PC-9 (cell line): ENCODE data around the gene MCM3. TPM values are rescaled to one million over a fixed set of nuclear protein-coding genes. Genes with fewer than 3 reads are reported as not detected.

Experiments
- BruUV-seq: library from RNA; stranded (reverse); fragments of 400-500 nt; replicated peaks from 2 replicates; lab custom pipeline; 2021; lab: Mats Ljungman, UMichigan
- CTCF ChIA-PET: fragments of 300-600 bp; sonication (Branson Sonifier 250); formaldehyde crosslinking; loops from one replicate; lab custom pipeline; 2022; ENCODE audit warnings: antibody characterized with exemption; lab: Charles Lee
- POLR2A ChIA-PET: fragments of 300-600 bp; sonication (Branson Sonifier 250); formaldehyde crosslinking; loops from one replicate; lab custom pipeline; 2022; ENCODE audit warnings: antibody characterized with exemption; ENCODE audit not compliant: unreplicated experiment; lab: Charles Lee
- DNase-seq, 2 experiments: peaks; one replicate each; pipeline versions ENCODE4 v3.0.0 to v3.0.0-alpha.2; 2015 to 2022; ENCODE audit warnings: mixed read lengths in 1 of 2
- H2AFZ ChIP-seq: fragments of 200-600 bp; sonication (generic); 2 replicates; pipeline ENCODE4 v1.8.1; 2017; ENCODE audit warnings: antibody characterized with exemption
- H3F3A ChIP-seq: fragments of 200-600 bp; sonication (generic); 2 replicates; pipeline ENCODE4 v1.8.1; 2017; ENCODE audit warnings: antibody characterized with exemption, mild to moderate bottlenecking, low read depth; ENCODE audit not compliant: insufficient read depth
- H3K27ac ChIP-seq: fragments of 200-600 bp; sonication (generic); 2 replicates; pipeline ENCODE4 v1.6.1; 2016; ENCODE audit warnings: mixed run types
- H3K27me3 ChIP-seq: fragments of 200-600 bp; sonication (generic); 2 replicates; pipeline ENCODE4 v1.6.1; 2016; ENCODE audit warnings: low read depth, mixed run types; ENCODE audit not compliant: insufficient read depth
- H3K36me3 ChIP-seq: fragments of 200-600 bp; sonication (generic); 2 replicates; pipeline ENCODE4 v1.6.1; 2016; ENCODE audit warnings: low read depth, mixed run types
- H3K4me1 ChIP-seq: fragments of 200-600 bp; sonication (generic); replicated peaks from 2 replicates; pipeline ENCODE4 v1.6.1; 2016; ENCODE audit warnings: mixed run types; ENCODE audit not compliant: insufficient read depth
- H3K4me2 ChIP-seq: fragments of 200-600 bp; sonication (generic); 2 replicates; pipeline ENCODE4 v1.6.1; 2017; ENCODE audit warnings: mixed run types
- H3K4me3 ChIP-seq: fragments of 200-600 bp; sonication (generic); 2 replicates; pipeline ENCODE4 v1.6.1; 2016; ENCODE audit warnings: mixed run types
- H3K79me2 ChIP-seq: fragments of 200-600 bp; sonication (generic); 2 replicates; pipeline ENCODE4 v1.6.1; 2017; ENCODE audit warnings: low read depth, mixed run types
- H3K9me2 ChIP-seq: fragments of 200-600 bp; sonication (generic); 2 replicates; pipeline ENCODE4 v1.8.1; 2017; ENCODE audit warnings: mild to moderate bottlenecking; ENCODE audit not compliant: insufficient read depth
- H3K9me3 ChIP-seq: fragments of 200-600 bp; sonication (generic); 2 replicates; pipeline ENCODE4 v1.8.1; 2016; ENCODE audit warnings: low read depth; ENCODE audit not compliant: insufficient read depth
- H4K20me1 ChIP-seq: fragments of 200-600 bp; sonication (generic); 2 replicates; pipeline ENCODE4 v1.8.1; 2017; ENCODE audit not compliant: insufficient read depth
- CTCF ChIP-seq: fragments of 200-600 bp; sonication (generic); conservative IDR thresholded peaks from 2 replicates; pipeline ENCODE4 v1.6.1; 2017; ENCODE audit warnings: mixed run types, antibody characterized with exemption, mild to moderate bottlenecking, moderate library complexity
- EZH2 ChIP-seq: fragments of 200-600 bp; sonication (generic); IDR thresholded peaks from 2 replicates; pipeline ENCODE4 v1.8.0; 2017; ENCODE audit warnings: antibody characterized with exemption, low read depth
- intact Hi-C: fragments of 100-400 bp; cut with micrococcal nuclease; formaldehyde crosslinking; loops from one replicate; pipeline ENCODE4 v1.10.0; 2022; ENCODE audit not compliant: unreplicated experiment
- total RNA-seq: library from RNA; stranded (reverse); gene quantifications from 2 replicates; pipeline ENCODE4 v1.2.3, GENCODE V29; 2021

The MCM3 gene
- total RNA-seq, 1 experiment from 2014 or later: 111 TPM

DNA sequence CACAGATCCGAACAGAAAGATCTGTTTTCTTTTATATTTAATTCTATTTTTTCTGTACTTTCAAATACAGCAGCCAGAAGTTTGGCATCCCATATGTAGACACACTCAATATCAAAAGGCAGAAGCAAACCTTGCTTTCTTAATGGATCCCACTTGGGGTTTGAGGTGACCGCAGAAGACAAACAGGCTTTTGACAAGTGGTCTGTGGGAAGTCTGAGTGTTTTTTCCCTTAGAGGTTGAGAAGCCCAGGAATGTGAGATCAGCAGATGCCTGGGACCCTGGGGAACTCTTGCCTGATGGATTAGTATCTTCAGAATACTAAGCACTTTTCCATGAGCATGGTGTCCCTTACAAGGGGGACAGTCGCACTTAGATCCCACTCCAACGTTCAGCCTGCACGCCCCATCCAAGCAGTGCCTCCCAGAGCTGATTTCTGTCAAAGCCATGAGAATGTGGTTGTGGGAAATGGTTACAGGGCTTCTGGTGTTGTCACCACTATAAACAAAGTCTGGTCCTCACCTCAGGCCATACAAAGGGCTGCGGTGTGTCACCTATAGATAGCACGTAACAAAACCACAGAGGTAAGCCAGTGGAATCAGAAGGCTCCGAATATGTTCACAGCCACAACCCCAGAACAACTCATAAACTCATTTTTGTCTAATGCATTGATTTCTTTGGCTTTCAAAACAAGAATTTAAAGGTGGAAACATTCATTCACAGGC lies 53.0 kb downstream of the MCM3 start:
- Histone ChIP-seq H3K79me2 (no peaks in the 10 kb centered on the region), H3K9me2 (no peaks in the 10 kb centered on the region), H3F3A (no peaks in the 10 kb centered on the region), H3K4me2 (no peak overlapping the region), H2AFZ (no peak overlapping the region), H3K4me3 (no peak overlapping the region), H4K20me1 (no peaks in the 10 kb centered on the region), H3K4me1 (no peaks in the 10 kb centered on the region), H3K27ac (no peak overlapping the region), H3K9me3 (no peaks in the 10 kb centered on the region), H3K36me3 (no peaks in the 10 kb centered on the region), H3K27me3 (peaks cover 16% of the 10 kb centered on the region)
- ChIA-PET CTCF (no interaction called here), POLR2A (no interaction called here)
- intact Hi-C loops: no loop called here
- no TSS peak for BruUV-seq
- no peak for TF ChIP-seq CTCF
- no peak for TF ChIP-seq EZH2
- no peak for DNase-seq

GRCh38 chr6:52230685-52231084 lies 53.9 kb downstream of the MCM3 start:
- DNase-seq: no peak
- no peak for TF ChIP-seq EZH2
- TF ChIP-seq CTCF: no peak
- Histone ChIP-seq H3F3A (no peaks in the 10 kb centered on the region), H3K36me3 (no peaks in the 10 kb centered on the region), H2AFZ (no peak overlapping the region), H3K9me2 (no peaks in the 10 kb centered on the region), H4K20me1 (no peaks in the 10 kb centered on the region), H3K4me2 (no peak overlapping the region), H3K9me3 (no peaks in the 10 kb centered on the region), H3K27ac (no peak overlapping the region), H3K27me3 (peaks cover 20% of the 10 kb centered on the region), H3K79me2 (no peaks in the 10 kb centered on the region), H3K4me3 (no peak overlapping the region), H3K4me1 (no peaks in the 10 kb centered on the region)
- CTCF ChIA-PET: interaction anchor here (0.5 to 0.6 kb wide), 2 partner anchors 34 to 1097 kb away, joined by 3 to 5 read pairs; no protein-coding TSS in a partner anchor
- intact Hi-C loops: no loop called here
- BruUV-seq: no TSS peak
- POLR2A ChIA-PET: no interaction called here

DNA sequence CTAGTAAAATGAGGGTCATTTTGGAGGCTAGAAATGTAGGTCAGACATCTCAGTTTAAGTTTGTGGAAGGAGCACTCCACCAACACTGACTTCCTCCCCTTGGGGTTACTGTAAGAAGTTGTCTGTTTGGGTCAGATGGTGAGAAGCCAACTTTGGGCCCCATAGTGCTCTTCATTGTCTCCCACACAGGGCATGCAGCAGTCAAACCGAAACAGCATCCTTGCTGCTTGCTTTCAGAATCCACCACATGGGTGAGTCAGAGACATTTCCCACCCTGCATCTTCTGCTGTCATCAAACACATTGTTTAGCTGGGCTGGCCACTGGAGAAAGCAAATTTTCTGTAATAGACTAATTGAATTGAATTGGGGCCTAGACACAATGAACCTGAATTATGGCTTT lies 57.0 kb downstream of the MCM3 start:
- no peak overlapping the region for H2AFZ ChIP-seq
- H3K79me2 ChIP-seq: no peaks in the 10 kb centered on the region
- peaks cover 4% of the 10 kb centered on the region; the same call in 1 of the 2 replicates for H3K9me3 ChIP-seq
- H3K4me2 ChIP-seq: no peak overlapping the region
- H3F3A ChIP-seq: no peaks in the 10 kb centered on the region
- POLR2A ChIA-PET: no interaction called here
- BruUV-seq: no TSS peak
- no peaks in the 10 kb centered on the region for H3K4me1 ChIP-seq
- H3K4me3 ChIP-seq: no peak overlapping the region
- H3K36me3 ChIP-seq: no peaks in the 10 kb centered on the region
- H4K20me1 ChIP-seq: no peaks in the 10 kb centered on the region
- CTCF ChIA-PET: no interaction called here
- intact Hi-C loops: no loop called here
- H3K27me3 ChIP-seq: peaks cover 39% of the 10 kb centered on the region
- H3K27ac ChIP-seq: no peak overlapping the region
- H3K9me2 ChIP-seq: no peaks in the 10 kb centered on the region
- no peak for DNase-seq
- no peak for TF ChIP-seq EZH2
- no peak for TF ChIP-seq CTCF
